ENCODE data around the gene WDR48. TPM values are rescaled to one million over a fixed set of nuclear protein-coding genes. Genes with fewer than 3 reads are reported as not detected.
A peak's percentile ranks its signal among the peaks of the same experiment; 100 is the strongest.

Gene WDR48
- total RNA-seq (2014; rRNA removed; shearing (Covaris generic)): 21.2 and 27.1 TPM in 2 replicates

DNA sequence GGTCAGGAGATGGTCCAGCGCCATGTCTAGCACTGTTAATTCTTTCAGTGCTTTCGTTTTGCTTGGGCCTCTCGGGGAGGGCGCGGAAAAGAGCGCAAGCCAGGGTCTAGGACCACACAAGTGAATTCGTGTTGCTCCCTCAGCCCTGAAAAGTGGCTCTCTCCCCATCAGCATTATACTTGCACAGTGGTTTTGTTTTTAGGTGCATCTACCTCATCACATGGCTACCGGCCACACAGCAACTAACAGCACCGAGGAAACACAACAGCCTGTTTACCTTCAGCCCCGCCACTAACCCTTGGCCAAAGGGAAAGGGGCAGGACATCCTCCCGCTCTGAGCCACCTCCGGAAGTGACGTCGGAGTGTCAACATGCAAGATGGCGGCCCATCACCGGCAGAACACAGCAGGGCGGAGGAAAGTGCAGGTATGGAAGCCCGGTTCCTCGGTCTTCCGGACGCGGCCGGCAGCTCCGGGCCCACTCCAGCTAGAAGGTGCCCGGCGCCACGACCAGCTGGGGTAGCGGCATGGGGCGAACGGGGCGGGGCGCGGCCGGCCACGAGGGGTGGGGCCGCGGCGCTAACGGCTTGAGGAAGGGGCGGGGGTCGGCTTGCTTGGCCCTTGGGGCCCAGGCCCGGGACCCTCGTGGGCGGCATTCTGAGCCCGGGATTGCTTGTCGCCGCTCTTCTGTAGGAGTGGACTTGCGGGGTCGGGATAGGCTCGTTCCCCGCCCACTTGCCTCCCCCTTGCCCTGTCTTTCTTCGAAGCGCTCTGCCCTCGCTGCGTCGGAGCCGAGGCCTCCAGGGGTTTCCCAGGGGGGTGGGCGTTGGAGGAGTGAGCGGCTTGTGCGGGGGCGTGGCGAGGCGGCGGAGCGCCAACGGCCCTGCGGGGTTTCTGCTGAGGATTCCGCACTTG, at the start of gene WDR48, which contains the start of gene SCN11A:
TSS of gene WDR48 (plus strand) at position 368 of the 913 bp plus-strand sequence. CDS start at position 378, 10 bp downstream.
TSS of gene SCN11A (minus strand) at position 296 of the 913 bp plus-strand sequence. CDS start 101,582 bp downstream, outside the sequence.
- in situ Hi-C loops (cut with HindIII; ENCODE audit: low sequenced_read_pairs): no loop called here
- peak; percentile 98 for DNase-seq (ENCODE audit: low spot score)

DNA sequence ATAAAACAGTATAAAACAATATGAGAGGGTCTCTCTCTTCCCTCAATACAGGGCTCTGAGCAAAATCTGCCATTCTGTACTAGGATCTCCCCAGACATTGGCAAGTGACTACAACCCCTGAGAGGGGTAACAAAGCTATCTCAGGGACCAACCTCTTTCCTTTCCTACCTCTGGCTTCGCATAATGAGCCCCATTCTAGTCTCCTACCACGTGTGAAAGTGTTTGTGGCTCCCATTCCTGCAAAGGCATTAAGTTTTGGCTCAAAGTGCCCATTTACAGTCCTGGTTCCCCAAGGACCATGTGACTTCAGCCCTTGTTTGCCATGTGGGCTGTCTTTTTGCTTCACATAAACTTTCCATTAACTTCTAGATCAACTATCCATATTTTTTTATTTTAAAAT, 46.5 kb upstream of the WDR48 start:
- DNase-seq (ENCODE audit: low spot score): no peak
- in situ Hi-C loops (cut with HindIII; ENCODE audit: low sequenced_read_pairs): no loop called here

DNA sequence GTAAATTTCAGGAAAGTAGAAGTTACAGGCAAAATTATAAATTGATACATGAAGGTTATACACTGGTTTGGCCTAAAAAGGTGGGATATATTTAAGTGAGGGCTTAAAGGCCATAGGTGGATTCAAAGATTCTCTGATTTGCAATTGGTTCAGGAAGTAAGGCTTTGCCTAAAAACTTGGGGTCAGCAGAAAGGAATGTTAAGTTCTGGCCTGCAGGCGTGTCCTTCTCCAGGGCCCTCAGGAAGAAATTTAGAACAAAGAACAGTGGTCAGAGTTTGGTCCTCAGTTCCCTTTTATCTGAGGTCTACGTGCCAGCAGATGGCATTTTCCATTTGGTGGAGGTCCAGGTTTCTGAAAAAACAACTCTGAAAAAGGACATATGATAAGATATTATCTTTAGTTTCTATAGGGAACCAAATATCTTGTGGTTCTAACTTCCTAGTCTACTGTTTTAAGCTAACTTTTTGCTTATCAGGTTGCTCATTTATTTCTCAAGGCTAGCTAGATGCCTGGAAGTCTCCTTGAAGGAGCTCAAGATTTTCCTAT, 40.6 kb upstream of the WDR48 start:
- no peak for DNase-seq (ENCODE audit: low spot score)
- in situ Hi-C loops (cut with HindIII; ENCODE audit: low sequenced_read_pairs): no loop called here

DNA sequence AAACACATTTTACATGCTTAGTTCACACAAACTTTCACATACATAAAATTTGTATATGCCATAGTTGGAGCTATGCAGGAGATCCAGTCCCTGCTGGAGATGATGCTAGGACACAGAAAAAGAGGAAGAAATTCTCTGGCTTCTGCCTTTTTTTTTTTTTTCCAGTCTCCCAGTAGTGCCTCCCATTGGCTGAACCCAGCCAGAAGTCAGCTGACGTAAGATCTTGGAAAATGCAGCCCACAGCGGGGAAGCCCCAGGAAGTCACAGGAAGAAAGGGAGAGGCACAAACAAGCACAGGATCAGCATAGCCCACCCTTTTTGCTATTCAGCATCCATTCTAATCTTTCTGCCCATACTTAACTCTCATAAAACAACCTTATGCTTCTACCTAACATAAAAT, 38.5 kb upstream of the WDR48 start:
- in situ Hi-C loops (cut with HindIII; ENCODE audit: low sequenced_read_pairs): no loop called here
- no peak for DNase-seq (ENCODE audit: low spot score)

DNA sequence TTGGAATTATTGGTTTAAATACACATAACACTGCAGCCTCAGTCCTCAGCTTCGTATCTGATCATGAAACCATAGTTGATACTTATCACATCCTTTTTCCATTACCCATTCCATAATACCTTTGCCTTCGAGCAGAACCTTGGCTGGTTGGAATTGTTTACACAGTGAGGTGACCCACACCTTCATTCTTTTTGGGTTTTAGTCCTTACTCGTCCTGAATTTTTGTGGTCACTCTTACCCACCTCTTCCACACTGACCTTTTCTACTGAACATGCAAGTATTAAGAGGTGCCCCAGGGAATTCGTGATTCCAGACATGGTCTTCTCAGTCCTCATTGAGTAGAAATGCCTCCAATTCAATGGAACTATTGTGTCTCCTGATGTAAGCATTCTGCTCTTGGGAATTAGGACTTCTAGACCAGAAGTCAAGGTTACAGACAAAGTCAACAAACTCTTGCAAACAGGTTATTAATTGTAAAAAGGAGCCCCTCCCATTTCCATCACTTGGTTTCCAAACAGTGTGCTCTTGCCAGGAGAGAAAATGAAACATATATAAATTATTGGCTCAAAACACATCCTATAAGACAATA, 37.8 kb upstream of the WDR48 start:
- in situ Hi-C loops (cut with HindIII; ENCODE audit: low sequenced_read_pairs): no loop called here
- DNase-seq (ENCODE audit: low spot score): no peak

DNA sequence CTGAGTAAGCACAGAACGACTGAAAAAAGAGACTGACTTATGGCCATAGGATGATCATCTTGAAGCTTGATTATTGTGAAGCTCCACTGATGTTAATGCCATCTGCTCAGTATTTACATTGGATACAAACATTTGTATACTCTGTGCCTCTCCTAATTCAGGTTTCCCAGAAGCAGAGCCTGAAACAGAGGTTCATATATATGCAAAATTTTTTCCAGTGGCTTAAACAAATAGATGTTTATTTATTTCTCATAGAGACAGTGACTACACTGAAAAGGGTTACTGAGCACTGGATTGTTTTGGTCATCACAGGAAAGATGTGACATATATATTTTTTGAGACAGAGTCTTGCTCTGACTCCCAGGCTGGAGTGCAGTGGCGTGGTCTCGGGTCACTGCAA, 36.4 kb upstream of the WDR48 start:
- no peak for DNase-seq (ENCODE audit: low spot score)
- in situ Hi-C loops (cut with HindIII; ENCODE audit: low sequenced_read_pairs): no loop called here

DNA sequence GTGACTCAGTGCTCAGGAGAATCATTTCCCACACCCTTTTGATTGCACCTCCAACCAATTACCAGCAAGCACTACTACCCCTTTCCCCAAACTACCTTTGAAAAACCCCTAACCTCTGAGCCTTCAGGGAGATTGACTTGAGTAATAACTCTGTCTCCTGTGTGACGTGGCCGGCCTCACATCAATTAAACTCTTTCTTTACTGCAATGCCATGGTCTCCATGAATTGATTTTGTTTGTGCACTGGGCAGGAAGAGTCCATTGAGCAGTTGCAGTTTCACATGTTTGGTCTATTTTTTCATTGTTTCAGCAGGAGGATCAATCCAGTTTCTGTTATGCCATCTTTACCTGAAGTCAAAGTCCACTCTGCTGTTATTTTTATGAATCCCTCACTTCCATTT, 32.5 kb upstream of the WDR48 start:
- in situ Hi-C loops (cut with HindIII; ENCODE audit: low sequenced_read_pairs): no loop called here
- DNase-seq (ENCODE audit: low spot score): no peak

DNA sequence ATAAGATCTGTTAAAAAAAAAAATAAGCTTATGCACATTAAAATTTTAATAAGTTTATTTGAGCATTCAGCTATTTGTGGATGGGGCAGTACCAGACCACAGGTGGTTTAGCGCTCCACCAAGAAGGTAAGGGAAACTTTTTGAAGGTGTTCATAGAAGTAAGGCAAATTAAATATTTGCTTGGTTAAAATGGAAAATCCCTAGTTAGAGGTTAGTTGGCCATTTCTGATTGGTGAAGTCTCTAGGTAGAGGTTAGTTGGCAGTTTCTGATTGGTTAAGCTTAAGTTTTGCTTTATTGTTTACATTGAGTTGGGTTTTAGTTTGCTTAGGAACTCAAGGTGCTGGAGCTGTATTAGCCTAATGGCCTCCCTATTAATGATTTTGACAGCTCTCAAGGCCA, 30.8 kb upstream of the WDR48 start:
- DNase-seq (ENCODE audit: low spot score): no peak
- in situ Hi-C loops (cut with HindIII; ENCODE audit: low sequenced_read_pairs): no loop called here

DNA sequence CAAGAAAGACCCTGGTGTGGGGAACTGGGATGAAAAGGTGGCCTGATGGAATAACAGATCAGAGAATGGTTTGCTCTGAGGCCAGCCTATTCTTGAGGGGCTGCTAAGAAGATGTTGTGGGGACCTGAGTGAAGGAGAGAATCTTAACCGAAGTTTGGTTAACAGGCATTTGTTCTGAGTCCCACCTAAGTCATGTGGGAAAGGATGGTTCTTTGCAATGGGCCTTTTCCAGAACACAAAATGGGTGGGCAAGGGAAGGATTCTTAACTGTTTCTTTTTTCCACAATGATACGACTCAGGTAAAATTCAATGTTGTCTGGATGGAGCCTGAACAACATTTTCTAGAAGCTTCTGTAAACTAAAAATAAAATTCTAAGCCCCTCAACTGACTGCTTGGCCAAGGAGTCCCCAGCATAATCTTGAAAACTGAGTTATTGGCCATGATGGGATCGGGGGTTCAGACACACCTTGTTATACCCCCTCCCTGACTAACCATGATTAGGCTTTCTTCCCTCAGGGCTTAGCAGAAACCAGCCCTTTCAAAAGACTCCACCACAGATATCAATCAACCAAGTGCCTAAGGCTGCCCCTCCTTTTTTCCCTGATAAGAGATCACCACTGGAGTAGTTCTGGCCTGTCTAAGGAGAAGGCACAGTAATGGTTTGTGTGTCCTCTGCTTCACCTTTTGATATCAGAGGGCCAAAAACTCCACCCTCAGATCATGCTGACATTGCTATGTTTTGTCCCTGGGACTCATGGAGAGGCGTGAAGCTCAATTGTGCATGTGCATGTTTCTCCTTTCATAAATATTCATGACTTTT, 30.1 kb upstream of the WDR48 start:
- in situ Hi-C loops (cut with HindIII; ENCODE audit: low sequenced_read_pairs): no loop called here
- DNase-seq (ENCODE audit: low spot score): no peak

DNA sequence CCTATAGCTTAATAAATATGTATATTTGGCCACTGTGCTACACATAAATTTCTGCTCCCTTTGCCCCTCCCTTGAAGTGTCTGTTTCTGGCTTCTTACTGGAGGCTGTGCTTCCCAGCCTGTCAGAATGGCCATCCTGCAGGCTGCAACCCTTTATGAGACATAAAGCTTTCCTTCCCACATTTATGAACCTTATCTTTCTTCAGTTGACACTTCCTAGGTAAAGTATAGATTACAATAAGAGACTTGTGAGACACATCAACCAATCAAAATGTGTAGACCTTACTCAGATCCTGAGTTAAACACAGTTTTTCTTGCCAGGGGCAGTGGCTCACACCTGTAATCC, 29.6 kb upstream of the WDR48 start:
- in situ Hi-C loops (cut with HindIII; ENCODE audit: low sequenced_read_pairs): no loop called here
- DNase-seq (ENCODE audit: low spot score): no peak

DNA sequence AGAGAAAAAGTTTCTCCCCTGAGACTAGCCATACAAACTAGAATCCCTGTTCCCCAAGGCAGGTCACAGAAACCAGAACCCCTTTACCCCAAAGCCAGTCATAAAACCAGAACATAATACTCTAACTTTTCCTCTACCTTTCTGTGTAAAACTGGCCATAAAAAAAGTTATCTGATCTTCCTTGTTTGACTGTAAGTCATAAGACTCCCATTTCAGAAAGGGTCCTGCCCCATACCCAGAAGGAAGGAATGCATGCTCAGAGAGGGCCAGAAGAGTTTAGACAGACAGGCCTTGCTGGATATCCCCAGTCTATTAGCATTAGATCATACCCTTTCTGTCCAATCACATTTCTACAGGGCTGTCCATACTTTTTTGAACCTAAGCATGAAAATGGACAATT, 27.3 kb upstream of the WDR48 start:
- no peak for DNase-seq (ENCODE audit: low spot score)
- in situ Hi-C loops (cut with HindIII; ENCODE audit: low sequenced_read_pairs): no loop called here

DNA sequence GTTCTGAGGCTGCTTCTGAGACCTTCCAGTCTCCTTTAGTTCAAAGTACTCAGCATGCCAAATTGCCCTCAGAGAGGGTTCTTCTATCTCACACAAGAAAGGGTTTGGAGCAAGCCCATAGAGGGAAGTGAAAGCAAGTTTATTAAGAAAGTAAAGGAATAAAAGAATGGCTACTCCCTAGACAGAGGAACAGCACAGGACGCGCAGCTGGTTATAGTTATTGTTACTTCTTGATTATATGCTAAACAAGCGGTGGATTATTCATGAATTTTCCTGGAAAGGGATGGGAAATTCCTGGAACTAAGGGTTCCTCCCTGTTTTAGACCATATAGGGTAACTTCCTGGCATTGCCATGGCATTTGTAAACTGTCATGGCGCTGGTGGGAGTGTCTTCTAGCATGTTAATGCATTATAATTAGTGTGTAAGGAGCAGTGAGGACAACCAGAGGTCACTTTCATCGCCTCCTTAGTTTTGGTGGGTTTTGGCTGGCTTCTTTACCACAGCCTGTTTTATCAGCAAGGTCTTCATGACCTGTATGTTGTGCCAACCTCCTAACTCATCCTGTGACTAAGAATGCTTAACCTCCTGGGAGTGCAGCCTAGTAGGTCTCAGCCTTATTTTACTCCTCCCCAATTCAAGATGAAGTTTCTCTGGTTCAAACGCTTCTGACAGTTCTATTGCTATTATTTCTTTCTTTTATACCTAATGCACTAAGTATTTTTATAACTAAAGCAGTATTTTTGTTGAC, 26.4 kb upstream of the WDR48 start:
- no peak for DNase-seq (ENCODE audit: low spot score)
- in situ Hi-C loops (cut with HindIII; ENCODE audit: low sequenced_read_pairs): no loop called here

DNA sequence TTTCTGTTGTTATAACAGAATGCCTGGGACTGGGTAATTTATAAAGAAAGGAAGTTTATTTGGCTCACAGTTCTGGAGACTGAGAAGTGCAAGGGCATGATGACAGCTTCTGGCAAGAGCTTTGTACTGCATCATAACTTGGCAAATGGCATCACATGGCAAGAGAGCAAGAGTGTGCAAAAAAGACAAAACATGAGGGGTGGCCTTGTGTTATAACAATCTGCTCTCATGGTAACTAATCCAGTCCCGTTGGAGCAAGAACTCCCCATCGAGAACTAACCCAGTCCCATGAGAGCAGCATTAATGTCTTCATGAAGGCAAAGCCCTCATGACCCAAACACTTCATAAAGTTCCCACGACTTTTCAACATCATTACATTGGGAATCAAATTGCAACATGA, 23.3 kb upstream of the WDR48 start:
- in situ Hi-C loops (cut with HindIII; ENCODE audit: low sequenced_read_pairs): no loop called here
- DNase-seq (ENCODE audit: low spot score): no peak

DNA sequence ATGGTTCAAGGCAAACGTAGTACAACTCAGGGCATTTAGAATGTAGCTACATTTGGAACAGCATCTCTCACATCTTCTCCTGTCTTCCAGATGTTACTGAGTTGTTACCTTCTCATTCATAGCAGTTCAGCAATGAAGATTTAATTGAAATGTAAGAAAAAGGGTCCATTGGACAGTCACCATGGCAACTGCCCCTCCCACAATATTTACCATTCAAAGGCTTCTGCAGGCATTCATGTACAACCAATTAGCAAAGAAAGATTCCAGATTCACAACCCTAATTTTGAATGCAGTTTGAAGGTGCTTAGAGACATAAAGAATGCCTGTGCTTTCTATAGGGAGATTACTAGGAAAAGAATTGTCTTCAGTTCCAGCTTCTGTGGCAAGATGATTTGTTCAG, 22.3 kb upstream of the WDR48 start:
- DNase-seq (ENCODE audit: low spot score): no peak
- in situ Hi-C loops (cut with HindIII; ENCODE audit: low sequenced_read_pairs): no loop called here

DNA sequence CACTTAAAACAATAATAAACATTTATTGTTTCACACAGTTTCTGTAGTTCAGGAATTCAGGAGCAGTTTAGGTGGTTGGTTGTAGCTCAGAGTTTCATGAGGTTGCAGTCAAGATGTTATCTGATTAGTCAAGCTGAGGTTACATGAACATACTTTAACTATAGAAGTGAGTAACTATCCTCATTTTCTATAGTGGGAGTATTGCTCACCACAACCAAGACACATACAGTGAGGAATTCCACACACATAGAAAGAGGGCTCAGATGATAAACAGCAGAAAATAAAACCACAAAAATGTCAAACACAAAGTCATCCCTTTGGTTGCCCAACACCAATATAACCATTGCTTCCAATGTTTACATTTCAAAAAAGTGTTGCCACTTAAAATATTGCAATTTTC, 13.7 kb upstream of the WDR48 start:
- DNase-seq (ENCODE audit: low spot score): no peak
- in situ Hi-C loops (cut with HindIII; ENCODE audit: low sequenced_read_pairs): no loop called here

DNA sequence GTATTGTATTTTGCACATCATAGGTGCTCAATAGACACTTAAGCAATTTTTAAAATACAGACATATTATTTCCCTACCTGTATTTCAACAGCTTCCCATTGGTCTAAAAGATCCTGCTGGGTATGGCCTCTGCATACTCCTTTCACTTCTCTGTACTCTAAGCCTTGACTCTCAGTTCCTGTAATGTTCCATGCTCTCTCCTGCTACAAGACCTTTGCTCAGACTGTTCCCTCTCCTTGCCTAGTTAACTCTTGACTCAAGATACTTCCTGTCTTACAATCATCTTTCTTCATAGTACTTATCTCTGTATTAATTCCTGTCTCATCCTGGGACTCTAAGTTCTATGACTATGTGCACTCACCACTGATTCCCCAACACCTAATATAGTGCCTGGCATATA, 1.8 kb upstream of the WDR48 start:
- in situ Hi-C loops (cut with HindIII; ENCODE audit: low sequenced_read_pairs): no loop called here
- DNase-seq (ENCODE audit: low spot score): no peak

DNA sequence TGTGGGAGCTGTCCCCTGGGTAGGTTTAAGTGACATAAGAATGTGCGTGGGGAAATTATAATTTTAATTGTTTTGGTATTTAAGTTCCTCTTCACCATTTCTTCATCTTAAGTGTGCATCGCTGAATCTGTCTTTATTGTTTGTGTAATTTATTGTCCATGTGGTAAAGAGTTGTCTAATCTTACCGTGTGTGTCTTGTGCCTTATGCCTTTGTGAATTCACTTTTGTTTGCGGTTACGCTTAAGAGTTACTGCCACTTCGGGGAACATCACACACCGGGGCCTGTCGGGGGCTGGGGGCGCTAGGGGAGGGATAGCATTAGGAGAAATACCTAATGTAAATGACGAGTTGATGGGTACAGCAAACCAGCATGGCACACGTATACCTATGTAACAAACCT, 767 bp downstream of the WDR48 start:
- in situ Hi-C loops (cut with HindIII; ENCODE audit: low sequenced_read_pairs): no loop called here
- DNase-seq (ENCODE audit: low spot score): no peak

DNA sequence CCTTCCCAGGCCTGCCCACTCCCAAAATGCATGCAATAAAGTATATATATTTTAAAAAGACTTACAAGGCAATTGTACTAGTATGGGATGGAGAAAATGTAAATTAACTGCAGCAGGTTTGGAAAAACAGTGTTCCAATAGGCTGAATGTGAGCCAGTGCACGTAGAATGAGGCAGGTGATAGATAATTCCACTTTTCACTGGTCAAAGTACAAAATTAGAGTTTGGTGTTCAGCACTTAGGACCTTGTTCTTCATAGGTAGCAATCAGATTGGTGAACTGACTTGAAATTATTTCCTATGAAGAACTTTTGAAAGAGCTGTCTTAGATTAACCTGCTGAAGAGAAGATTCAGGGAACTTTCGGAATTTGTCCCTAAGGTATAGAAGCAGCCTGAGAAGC, 1.9 kb downstream of the WDR48 start:
- in situ Hi-C loops (cut with HindIII; ENCODE audit: low sequenced_read_pairs): no loop called here

DNA sequence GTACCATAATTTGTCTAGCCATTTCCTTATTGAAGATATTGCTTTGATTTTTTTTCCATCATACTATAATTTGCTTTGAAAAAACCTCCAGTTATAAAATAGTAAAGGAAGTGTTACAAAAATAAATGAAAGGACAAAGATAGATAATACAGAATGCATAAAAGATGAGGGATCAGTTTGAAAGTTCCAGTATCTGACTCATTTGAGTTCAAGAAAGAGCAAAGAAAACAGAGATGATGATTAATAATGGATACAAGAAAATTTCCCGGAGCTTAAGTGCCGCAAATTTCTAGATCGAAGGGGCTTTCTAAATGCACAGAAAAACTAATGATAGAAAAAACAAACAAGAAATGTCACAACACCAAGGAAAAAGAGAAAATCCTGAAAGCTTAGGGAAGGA, 4.3 kb downstream of the WDR48 start:
- in situ Hi-C loops (cut with HindIII; ENCODE audit: low sequenced_read_pairs): no loop called here
- DNase-seq (ENCODE audit: low spot score): no peak

More for the DNA sequence above, 1.9 kb downstream of the WDR48 start:
- DNase-seq (ENCODE audit: low spot score): no peak

Data from G401 (cell line).